ENCODE data around the gene TTC7B. TPM values are rescaled to one million over a fixed set of nuclear protein-coding genes. Genes with fewer than 3 reads are reported as not detected.

The TTC7B gene
- total and polyA plus RNA-seq, 10 of the 15 experiments (the other 5 are each of a cell fraction or from before 2014, with no cell fraction given): under 0.01 to 1.1 (median 0.26) TPM; not detected in 2

DNA sequence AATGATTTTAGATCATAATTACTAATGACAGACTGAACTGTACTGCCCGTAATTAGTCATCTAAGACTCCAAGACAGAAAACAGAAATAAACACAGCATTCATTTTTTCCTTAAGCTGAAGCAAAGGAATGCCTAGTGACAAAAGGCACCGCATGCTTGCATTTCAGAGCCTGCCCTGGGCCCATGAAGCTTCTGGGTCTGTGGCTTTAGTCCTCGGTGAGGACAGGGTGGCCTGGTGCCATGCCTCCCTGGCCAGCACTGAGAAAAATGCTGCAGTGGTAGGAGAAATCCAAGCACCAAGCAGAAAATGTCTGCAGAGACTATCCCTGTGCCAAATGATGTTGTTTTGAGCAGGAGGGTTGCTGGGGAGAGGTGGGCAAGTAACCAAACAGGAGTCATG, 247.8 kb downstream of the TTC7B start:
- H2AFZ ChIP-seq (ENCODE audit: control insufficient read depth, low read depth, low read length): no peak overlapping the region
- H3K27me3 ChIP-seq (replicated peaks in 1 of 2; ENCODE audit: control insufficient read depth in 2 of 2, insufficient read depth in 2 of 2, low read length in 1 of 2): peaks cover 0 to 3% of the 10 kb centered on the region in 2 experiments; a peak in 2 of 4 replicates
- FAIRE-seq: no peak
- RAD21 ChIA-PET (ENCODE audit: unreplicated experiment): no interaction called here
- in situ Hi-C loops (cut with MboI) (no loop called here), intact Hi-C loops (cut with micrococcal nuclease; ENCODE audit: unreplicated experiment) (no loop called here)
- no peaks in the 10 kb centered on the region for H3K9me3 ChIP-seq (replicated peaks; ENCODE audit: control insufficient read depth, insufficient read depth, low read length)
- H3K79me2 ChIP-seq (ENCODE audit: control insufficient read depth, insufficient read depth, low read length): no peaks in the 10 kb centered on the region
- no TSS peak for BruUV-seq (replicated peaks)
- no peak for DNase-seq (ENCODE audit: low read depth, low spot score)
- no peak for ATAC-seq
- H3K36me3 ChIP-seq (ENCODE audit: control insufficient read depth in 2 of 2, insufficient read depth in 2 of 2, low read length in 1 of 2): no peaks in the 10 kb centered on the region
- H3K27ac ChIP-seq (ENCODE audit: control insufficient read depth, insufficient read depth): no peak overlapping the region
- SMC1A ChIA-PET (ENCODE audit: uncharacterized antibody, unreplicated experiment): no interaction called here
- no peak overlapping the region for H3K4me3 ChIP-seq
- POLR2A ChIA-PET: no interaction called here
- CTCF ChIA-PET: no interaction called here
- no peak overlapping the region for H3K4me2 ChIP-seq (ENCODE audit: control insufficient read depth, insufficient read depth)
- no peaks in the 10 kb centered on the region for H4K20me1 ChIP-seq (ENCODE audit: control insufficient read depth, insufficient read depth)
- no peak overlapping the region for H3K9ac ChIP-seq (ENCODE audit: control insufficient read depth, insufficient read depth, low read length)
- no peak for TF ChIP-seq SRF (IDR thresholded peaks at IDR 0.05; ENCODE audit: low read depth in 2 of 2, low read length in 2 of 2)
- TF ChIP-seq CEBPB (IDR thresholded peaks at IDR 0.05; ENCODE audit: borderline replicate concordance in 1 of 2, low read depth in 2 of 2, low read length in 2 of 2): no peak
- no peak for TF ChIP-seq POLR2AphosphoS5 (IDR thresholded peaks at IDR 0.05; ENCODE audit: low read length)
- TF ChIP-seq PRDM15 (CRISPR knock-in tag; IDR thresholded peaks at IDR 0.05): no peak
- no peak for TF ChIP-seq NFYA (IDR thresholded peaks at IDR 0.05; ENCODE audit: borderline replicate concordance, low read depth, low read length)
- TF ChIP-seq MAX (IDR thresholded peaks at IDR 0.05; ENCODE audit: low read depth, low read length): no peak
- no peak for TF ChIP-seq GABPA (IDR thresholded peaks at IDR 0.05; ENCODE audit: low read depth)
- 23% methylated on average over 3 of the region's 3 CpGs for WGBS (ENCODE audit: insufficient coverage, insufficient replicate concordance, low lambda C conversion rate, missing lambda C conversion rate)
- H3K4me1 ChIP-seq (ENCODE audit: control insufficient read depth, insufficient read depth, low read length): no peaks in the 10 kb centered on the region
